Bronchial epithelial cell (primary cell): ENCODE results near the gene CSTA. TPM values are rescaled to one million over a fixed set of nuclear protein-coding genes. Genes with fewer than 3 reads are reported as not detected.

Source experiments
- DNase-seq: peaks from one replicate; pipeline ENCODE4 v3.0.0-alpha.2; 2010; ENCODE audit warnings: low read depth
- FAIRE-seq: peaks from 2 replicates; lab custom pipeline; 2011; peaks lifted over from hg19 to GRCh38; lab: Jason Lieb, UNC
- H3K27me3 ChIP-seq: 2 replicates; pipeline ENCODE4 v1.5.1; 2011; ENCODE audit warnings: low read length; ENCODE audit not compliant: control insufficient read depth, insufficient read depth
- H3K36me3 ChIP-seq: 2 replicates; pipeline ENCODE4 v1.5.1; 2011; ENCODE audit warnings: low read length; ENCODE audit not compliant: control insufficient read depth, insufficient read depth
- H3K4me3 ChIP-seq: 2 replicates; pipeline ENCODE4 v1.5.1; 2011; ENCODE audit warnings: mild to moderate bottlenecking, low read depth, low read length, control low read depth
- total RNA-seq: library from RNA; depleted of rRNA; stranded (reverse); fragments of >200 nt; gene quantifications from 2 replicates; pipeline ENCODE4 v1.2.1, GENCODE V29; 2014
- TF ChIP-seq, protein P1 (sequence below): IDR thresholded peaks from 2 replicates; pipeline ENCODE4 v1.5.1; 2011; ENCODE audit warnings: mild to moderate bottlenecking, moderate library complexity, low read length, control low read depth, inconsistent platforms; ENCODE audit not compliant: insufficient read depth, severe bottlenecking

CSTA gene
- total RNA-seq, 1 donor from 2014 or later: 107 TPM

DNA sequence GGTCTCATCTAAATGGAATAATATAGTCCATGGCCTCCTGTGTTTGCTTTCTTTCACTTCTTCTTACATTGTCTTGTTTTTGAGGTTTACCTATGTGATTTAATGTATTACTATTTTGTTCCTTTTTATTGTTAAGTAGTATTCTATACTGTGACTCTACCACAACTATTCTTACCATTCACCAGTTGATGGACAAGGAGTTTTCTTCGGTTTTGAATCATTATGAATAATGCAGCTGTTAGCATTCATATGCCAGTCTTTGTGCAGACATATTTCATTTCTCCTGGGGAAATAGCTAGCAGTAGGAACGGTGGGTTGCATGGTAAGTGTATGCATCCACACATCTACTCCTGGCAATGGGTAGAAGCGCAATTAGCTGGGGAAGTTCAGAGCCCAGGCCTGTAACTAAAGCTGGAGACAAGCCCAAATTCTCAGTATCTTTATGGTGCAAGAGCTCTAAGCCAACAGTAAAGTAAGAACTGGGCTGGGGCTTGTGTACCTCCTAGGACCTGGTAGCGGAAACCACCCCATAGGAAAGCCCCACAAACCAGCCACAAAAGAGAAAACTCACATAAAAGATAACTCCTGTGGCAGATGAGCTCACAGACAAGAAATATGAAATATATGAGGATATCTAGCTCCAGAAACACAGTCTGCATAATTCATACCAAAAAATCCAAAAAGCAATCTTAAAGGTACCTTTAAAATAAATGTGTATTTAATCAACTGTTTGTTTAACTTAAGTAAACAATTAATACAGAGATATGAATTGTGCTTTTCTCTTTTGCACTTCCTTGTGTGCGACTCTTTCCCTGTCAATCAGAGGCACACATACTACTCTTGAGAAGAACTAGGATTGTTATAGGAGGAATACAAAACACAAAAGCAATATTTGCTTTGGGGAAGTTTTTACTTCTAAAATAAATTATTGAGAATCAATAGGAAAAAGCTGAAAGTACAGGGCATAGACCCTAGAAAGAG, 2.7 kb upstream of the CSTA start:
- Histone ChIP-seq H3K27me3 (no peaks in the 10 kb centered on the region), H3K36me3 (peaks cover 3% of the 10 kb centered on the region), H3K4me3 (no peak overlapping the region)
- FAIRE-seq (no peak), DNase-seq (no peak)
- TF ChIP-seq, protein P1, sequence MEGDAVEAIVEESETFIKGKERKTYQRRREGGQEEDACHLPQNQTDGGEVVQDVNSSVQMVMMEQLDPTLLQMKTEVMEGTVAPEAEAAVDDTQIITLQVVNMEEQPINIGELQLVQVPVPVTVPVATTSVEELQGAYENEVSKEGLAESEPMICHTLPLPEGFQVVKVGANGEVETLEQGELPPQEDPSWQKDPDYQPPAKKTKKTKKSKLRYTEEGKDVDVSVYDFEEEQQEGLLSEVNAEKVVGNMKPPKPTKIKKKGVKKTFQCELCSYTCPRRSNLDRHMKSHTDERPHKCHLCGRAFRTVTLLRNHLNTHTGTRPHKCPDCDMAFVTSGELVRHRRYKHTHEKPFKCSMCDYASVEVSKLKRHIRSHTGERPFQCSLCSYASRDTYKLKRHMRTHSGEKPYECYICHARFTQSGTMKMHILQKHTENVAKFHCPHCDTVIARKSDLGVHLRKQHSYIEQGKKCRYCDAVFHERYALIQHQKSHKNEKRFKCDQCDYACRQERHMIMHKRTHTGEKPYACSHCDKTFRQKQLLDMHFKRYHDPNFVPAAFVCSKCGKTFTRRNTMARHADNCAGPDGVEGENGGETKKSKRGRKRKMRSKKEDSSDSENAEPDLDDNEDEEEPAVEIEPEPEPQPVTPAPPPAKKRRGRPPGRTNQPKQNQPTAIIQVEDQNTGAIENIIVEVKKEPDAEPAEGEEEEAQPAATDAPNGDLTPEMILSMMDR: no peak

DNA sequence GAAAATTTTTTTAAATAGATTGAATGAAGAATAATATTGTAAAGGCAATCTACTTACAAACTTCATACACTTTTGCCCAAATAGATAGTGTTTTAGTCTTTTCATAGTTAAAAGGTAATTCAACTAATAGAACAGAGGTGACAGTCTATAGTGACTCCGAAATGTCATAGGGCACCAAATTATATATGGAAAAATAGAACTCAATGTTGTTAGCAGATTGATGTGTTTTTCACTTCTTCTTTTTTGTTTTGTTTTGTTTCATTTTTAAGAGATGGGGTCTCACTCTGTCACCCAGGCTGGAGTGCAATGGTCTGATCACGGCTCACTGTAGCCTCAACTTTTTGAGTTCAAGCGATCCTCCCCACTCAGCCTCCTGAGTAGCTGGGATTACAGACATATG, 721 bp downstream of the CSTA start:
- TF ChIP-seq, protein P1: no peak
- H3K36me3 ChIP-seq: peaks cover 8% of the 10 kb centered on the region
- peak overlapping the region; percentile 47 for H3K4me3 ChIP-seq
- FAIRE-seq: no peak
- no peaks in the 10 kb centered on the region for H3K27me3 ChIP-seq
- no peak for DNase-seq

DNA sequence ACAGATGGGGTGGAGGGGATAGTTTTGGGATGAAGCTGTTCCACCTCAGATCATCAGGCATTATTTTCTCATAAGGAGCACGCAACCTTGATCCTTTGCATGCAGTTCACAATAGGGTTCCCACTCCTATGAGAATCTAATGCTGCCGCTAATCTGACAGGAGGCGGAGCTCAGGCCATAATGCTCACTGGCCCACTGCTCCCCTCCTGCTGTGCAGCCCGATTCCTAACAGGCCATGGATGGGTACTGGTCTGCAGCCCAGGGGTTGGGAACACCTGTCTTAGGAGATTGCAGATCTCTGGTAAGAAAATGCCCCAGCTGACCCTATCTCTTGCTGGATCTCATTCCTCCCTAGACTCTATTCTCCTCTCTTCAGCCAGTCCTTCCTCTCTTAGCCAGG, 6.8 kb downstream of the CSTA start:
- H3K36me3 ChIP-seq: peaks cover 26% of the 10 kb centered on the region
- FAIRE-seq (no peak), DNase-seq (no peak)
- TF ChIP-seq, protein P1: no peak
- H3K4me3 ChIP-seq: no peak overlapping the region
- H3K27me3 ChIP-seq: no peaks in the 10 kb centered on the region

DNA sequence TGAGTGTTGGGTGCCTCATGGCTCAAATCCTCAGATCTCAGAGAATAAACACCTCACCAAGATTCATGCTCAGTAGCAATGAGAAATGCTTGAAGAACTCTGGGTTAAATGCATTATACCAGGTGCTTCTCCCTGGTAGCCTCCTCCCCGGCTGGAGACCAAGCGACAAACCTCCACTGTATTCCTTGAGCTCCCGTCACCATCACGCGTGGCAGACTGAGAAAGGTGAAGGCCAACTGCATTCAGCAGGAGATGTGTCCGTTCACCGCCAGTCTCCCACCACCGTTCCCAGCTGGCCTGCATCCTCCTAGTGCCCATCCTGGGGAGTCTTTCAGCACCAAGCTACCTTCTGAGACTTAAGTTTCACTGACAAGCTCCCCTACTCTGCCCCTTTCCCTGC, 7.5 kb downstream of the CSTA start:
- DNase-seq (no peak), FAIRE-seq (no peak)
- no peaks in the 10 kb centered on the region for H3K27me3 ChIP-seq
- H3K36me3 ChIP-seq: peaks cover 26% of the 10 kb centered on the region
- H3K4me3 ChIP-seq: no peak overlapping the region
- TF ChIP-seq, protein P1: no peak

DNA sequence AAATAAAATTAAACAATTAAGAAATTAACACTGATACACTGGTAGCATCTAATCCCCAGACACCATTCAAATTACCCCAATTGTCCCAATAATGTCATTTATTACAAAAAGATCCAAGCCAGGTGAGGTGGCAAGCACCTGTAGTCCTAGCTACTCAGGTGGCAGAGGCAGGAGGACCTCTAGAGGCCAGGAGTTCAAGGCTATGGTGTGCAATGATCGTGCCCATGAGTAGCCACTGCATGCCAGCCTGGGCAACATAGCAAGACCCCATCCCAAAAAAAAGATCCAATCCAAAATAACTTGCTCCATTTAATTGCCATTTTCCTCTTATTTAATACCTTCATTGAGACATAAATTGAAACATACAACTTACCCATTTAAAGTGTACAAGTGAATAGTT, 17.8 kb downstream of the CSTA start:
- TF ChIP-seq, protein P1: no peak
- H3K4me3 ChIP-seq: no peak overlapping the region
- H3K27me3 ChIP-seq: no peaks in the 10 kb centered on the region
- H3K36me3 ChIP-seq: peaks cover 3% of the 10 kb centered on the region
- DNase-seq (no peak), FAIRE-seq (no peak)

DNA sequence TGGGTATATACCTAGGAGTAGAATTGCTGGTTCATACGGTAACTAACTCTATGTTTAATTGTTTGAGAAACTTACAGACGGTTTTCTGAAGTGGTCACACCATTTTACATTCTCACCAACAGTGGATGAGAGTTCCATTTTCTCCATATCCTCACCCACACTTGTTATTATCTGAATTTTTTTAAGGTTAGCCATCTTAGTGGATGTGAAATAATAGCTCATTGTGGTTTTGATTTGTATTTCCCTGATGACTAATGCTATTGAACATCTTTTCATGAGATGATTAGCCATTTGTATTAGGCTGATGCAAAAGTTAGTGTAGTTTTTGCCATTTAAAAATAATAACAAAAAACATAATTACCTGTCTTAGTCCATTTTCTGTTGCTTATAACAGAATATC, 18.6 kb downstream of the CSTA start:
- H3K36me3 ChIP-seq: peaks cover 1% of the 10 kb centered on the region
- DNase-seq: peak; percentile 69
- TF ChIP-seq, protein P1: no peak
- H3K4me3 ChIP-seq: no peak overlapping the region
- H3K27me3 ChIP-seq: no peaks in the 10 kb centered on the region
- no peak for FAIRE-seq
